NCI-H1092 (cell line): Measurements from ENCODE around the gene MDH2.
"Not testable (repeated sequence)": the region's sequence is repeated elsewhere in the genome, so short reads cannot be mapped to it uniquely, and the experiment has no call there.

Source experiments
- DNase-seq: peaks from one replicate; lab custom pipeline; 2025; lab: John Stamatoyannopoulos, UW

The MDH2 gene

GRCh38 chr7:76113042-76113630, 65.2 kb downstream of the MDH2 start:
- not testable (repeated sequence) for DNase-seq

GRCh38 chr7:76114742-76115141, 66.8 kb downstream of the MDH2 start:
- not testable (repeated sequence) for DNase-seq
